Measurements from ENCODE around the gene XYLT1.

GRCh38 chr16:17387256-17387655 is 83.5 kb downstream of the XYLT1 start:
- TF ChIP-seq, protein P1, sequence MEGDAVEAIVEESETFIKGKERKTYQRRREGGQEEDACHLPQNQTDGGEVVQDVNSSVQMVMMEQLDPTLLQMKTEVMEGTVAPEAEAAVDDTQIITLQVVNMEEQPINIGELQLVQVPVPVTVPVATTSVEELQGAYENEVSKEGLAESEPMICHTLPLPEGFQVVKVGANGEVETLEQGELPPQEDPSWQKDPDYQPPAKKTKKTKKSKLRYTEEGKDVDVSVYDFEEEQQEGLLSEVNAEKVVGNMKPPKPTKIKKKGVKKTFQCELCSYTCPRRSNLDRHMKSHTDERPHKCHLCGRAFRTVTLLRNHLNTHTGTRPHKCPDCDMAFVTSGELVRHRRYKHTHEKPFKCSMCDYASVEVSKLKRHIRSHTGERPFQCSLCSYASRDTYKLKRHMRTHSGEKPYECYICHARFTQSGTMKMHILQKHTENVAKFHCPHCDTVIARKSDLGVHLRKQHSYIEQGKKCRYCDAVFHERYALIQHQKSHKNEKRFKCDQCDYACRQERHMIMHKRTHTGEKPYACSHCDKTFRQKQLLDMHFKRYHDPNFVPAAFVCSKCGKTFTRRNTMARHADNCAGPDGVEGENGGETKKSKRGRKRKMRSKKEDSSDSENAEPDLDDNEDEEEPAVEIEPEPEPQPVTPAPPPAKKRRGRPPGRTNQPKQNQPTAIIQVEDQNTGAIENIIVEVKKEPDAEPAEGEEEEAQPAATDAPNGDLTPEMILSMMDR (optimal IDR thresholded peaks at IDR 0.05 in 1 of 3, IDR thresholded peaks at IDR 0.05 in 1 of 3, conservative IDR thresholded peaks at IDR 0.05 in 1 of 3; ENCODE audit: extremely low read depth in 1 of 3, insufficient read depth in 2 of 3, low read length in 3 of 3): no peak
- no peak for TF ChIP-seq EZH2 (IDR thresholded peaks at IDR 0.05; ENCODE audit: low read length)
